Neutrophil (primary cell): ENCODE measurements around the gene IMPA2.

Experiments used
- H3K27ac ChIP-seq: fragments of 200-600 bp; sonication (generic); 2 replicates; pipeline ENCODE4 v1.5.1; 2016; ENCODE audit warnings: mild to moderate bottlenecking, moderate library complexity
- H3K27me3 ChIP-seq: fragments of 200-600 bp; sonication (generic); 2 replicates; pipeline ENCODE4 v1.6.0; 2016; ENCODE audit warnings: mild to moderate bottlenecking
- H3K36me3 ChIP-seq: fragments of 200-600 bp; sonication (generic); 2 replicates; pipeline ENCODE4 v1.5.1; 2017
- H3K4me1 ChIP-seq, 2 experiments: fragments of 200-600 bp in 1 of 2; sonication (generic) in 1 of 2; 1 replicate in 1 of 2; 2 replicates in 1 of 2; pipeline versions ENCODE4 v1.5.1 to v1.6.1; 2013 to 2016; ENCODE audit warnings: low read depth in 1 of 2, low read length in 1 of 2, mild to moderate bottlenecking in 1 of 2, moderate library complexity in 1 of 2; ENCODE audit not compliant: control insufficient read depth in 1 of 2, insufficient read depth in 1 of 2
- H3K4me3 ChIP-seq, 2 experiments: fragments of 200-600 bp in 1 of 2; sonication (generic) in 1 of 2; 1 replicate in 1 of 2; 2 replicates in 1 of 2; pipeline ENCODE4 v1.5.1; 2013 to 2016; ENCODE audit warnings: low read depth in 1 of 2, low read length in 1 of 2, mild to moderate bottlenecking in 1 of 2, moderate library complexity in 1 of 2
- H3K9me3 ChIP-seq: fragments of 200-600 bp; sonication (generic); 2 replicates; pipeline ENCODE4 v1.5.1; 2016
- CTCF ChIP-seq: fragments of 200-600 bp; sonication (generic); IDR thresholded peaks from 2 replicates; pipeline ENCODE4 v1.5.1; 2016; ENCODE audit warnings: antibody characterized with exemption

Gene IMPA2

GRCh38 chr18:12044591-12044990 lies 63.3 kb downstream of the IMPA2 start:
- H3K27me3 ChIP-seq = no peaks in the 10 kb centered on the region
- no peaks in the 10 kb centered on the region for H3K9me3 ChIP-seq
- no peak overlapping the region for H3K27ac ChIP-seq
- H3K4me1 ChIP-seq = no peaks in the 10 kb centered on the region
- H3K36me3 ChIP-seq = no peaks in the 10 kb centered on the region
- no peak overlapping the region for H3K4me3 ChIP-seq
- TF ChIP-seq CTCF = no peak

GRCh38 chr18:12046046-12046750 lies 64.9 kb downstream of the IMPA2 start:
- Histone ChIP-seq H3K4me3 (no peak overlapping the region), H3K27ac (no peak overlapping the region), H3K27me3 (no peaks in the 10 kb centered on the region), H3K4me1 (no peaks in the 10 kb centered on the region), H3K9me3 (no peaks in the 10 kb centered on the region), H3K36me3 (no peaks in the 10 kb centered on the region)
- TF ChIP-seq CTCF = no peak

- TF ChIP-seq CTCF = no peak
- no peak overlapping the region for H3K4me3 ChIP-seq
- no peaks in the 10 kb centered on the region for H3K27me3 ChIP-seq
- no peak overlapping the region for H3K27ac ChIP-seq
- H3K9me3 ChIP-seq = no peaks in the 10 kb centered on the region
- H3K36me3 ChIP-seq = no peaks in the 10 kb centered on the region
- no peaks in the 10 kb centered on the region for H3K4me1 ChIP-seq
Measured at GRCh38 chr18:12046751-12047335, 65.5 kb downstream of the IMPA2 start.

- no peak for TF ChIP-seq CTCF
- no peaks in the 10 kb centered on the region for H3K36me3 ChIP-seq
- no peaks in the 10 kb centered on the region for H3K9me3 ChIP-seq
- no peak overlapping the region for H3K4me3 ChIP-seq
- H3K27me3 ChIP-seq = no peaks in the 10 kb centered on the region
- H3K4me1 ChIP-seq = peaks cover 0 to 2% of the 10 kb centered on the region in 2 experiments
- H3K27ac ChIP-seq = no peak overlapping the region
Measured at GRCh38 chr18:12048010-12048826, 66.9 kb downstream of the IMPA2 start.

GRCh38 chr18:12048827-12049175 lies 67.5 kb downstream of the IMPA2 start:
- Histone ChIP-seq H3K9me3 (no peaks in the 10 kb centered on the region), H3K36me3 (no peaks in the 10 kb centered on the region), H3K4me3 (no peak overlapping the region), H3K4me1 (peaks cover 0 to 5% of the 10 kb centered on the region in 2 experiments), H3K27ac (no peak overlapping the region), H3K27me3 (no peaks in the 10 kb centered on the region)
- TF ChIP-seq CTCF = no peak
